GM13977 (cell line): Measurements from ENCODE around the gene ABHD13.

Experiments used
- DNase-seq: peaks from one replicate; pipeline ENCODE4 v3.0.0; 2012; ENCODE audit warnings: low spot score
- CTCF ChIP-seq: IDR thresholded peaks from 2 replicates; pipeline ENCODE4 v1.5.1; 2012; ENCODE audit warnings: mild to moderate bottlenecking, control low read depth; ENCODE audit not compliant: insufficient read depth; ENCODE audit errors: extremely low read depth, missing control alignments
- in situ Hi-C: fragments of 300-500 bp; cut with MboI; formaldehyde crosslinking; loops from one replicate; pipeline ENCODE4 v1.12.0; 2022; ENCODE audit warnings: low sequenced_read_pairs, low pct_unique_long_range_greater_than_20kb, mixed read lengths, inconsistent platforms; ENCODE audit not compliant: unreplicated experiment

Gene ABHD13

GRCh38 chr13:108278466-108278865 lies 60.3 kb downstream of the ABHD13 start:
- in situ Hi-C loops = no loop called here
- DNase-seq = no peak
- no peak for TF ChIP-seq CTCF

- no peak for DNase-seq
- TF ChIP-seq CTCF = no peak
- in situ Hi-C loops = no loop called here
Observed at GRCh38 chr13:108281901-108282300, 63.7 kb downstream of the ABHD13 start.

GRCh38 chr13:108283110-108283509 lies 64.9 kb downstream of the ABHD13 start:
- TF ChIP-seq CTCF = no peak
- no peak for DNase-seq
- in situ Hi-C loops = no loop called here
